Large intestine (tissue), 3 donors: ENCODE measurements around the gene DSPP. TPM values are rescaled to one million over a fixed set of nuclear protein-coding genes. Genes with fewer than 3 reads are reported as not detected.

Source experiments
- DNase-seq, 2 donors: peaks; one replicate each; pipeline versions ENCODE4 v3.0.0 to v3.0.0-alpha.2; 2013
- H3K27ac ChIP-seq: one replicate; pipeline ENCODE4 v1.5.1; 2013; ENCODE audit warnings: low read length
- H3K27me3 ChIP-seq: 2 replicates; pipeline ENCODE4 v1.6.1; 2013; ENCODE audit warnings: low read length; ENCODE audit not compliant: control insufficient read depth, insufficient read depth
- H3K36me3 ChIP-seq: 2 replicates; pipeline ENCODE4 v1.6.1; 2013; ENCODE audit warnings: low read length; ENCODE audit not compliant: control insufficient read depth, insufficient read depth
- H3K4me1 ChIP-seq: one replicate; pipeline ENCODE4 v1.6.1; 2013; ENCODE audit warnings: low read length; ENCODE audit not compliant: control insufficient read depth, insufficient read depth
- H3K4me3 ChIP-seq: one replicate; pipeline ENCODE4 v1.5.1; 2013; ENCODE audit warnings: low read length
- H3K9me3 ChIP-seq: one replicate; pipeline ENCODE4 v1.6.1; 2013; ENCODE audit warnings: mild to moderate bottlenecking, low read depth, low read length, moderate library complexity; ENCODE audit not compliant: control insufficient read depth
- WGBS: methylation state at CpG from one replicate; pipeline ENCODE4 v1.1.5; 2013; ENCODE audit warnings: low lambda C conversion rate; ENCODE audit not compliant: insufficient coverage; 5-methylcytosine and 5-hydroxymethylcytosine counted together
- polyA plus RNA-seq: library from polyadenylated mRNA; unstranded; fragments of 120-200 nt; gene quantifications from one replicate; pipeline ENCODE4 v1.2.1, GENCODE V29; 2013

The DSPP gene
- polyA plus RNA-seq, 1 donor: 0.01 TPM

DNA sequence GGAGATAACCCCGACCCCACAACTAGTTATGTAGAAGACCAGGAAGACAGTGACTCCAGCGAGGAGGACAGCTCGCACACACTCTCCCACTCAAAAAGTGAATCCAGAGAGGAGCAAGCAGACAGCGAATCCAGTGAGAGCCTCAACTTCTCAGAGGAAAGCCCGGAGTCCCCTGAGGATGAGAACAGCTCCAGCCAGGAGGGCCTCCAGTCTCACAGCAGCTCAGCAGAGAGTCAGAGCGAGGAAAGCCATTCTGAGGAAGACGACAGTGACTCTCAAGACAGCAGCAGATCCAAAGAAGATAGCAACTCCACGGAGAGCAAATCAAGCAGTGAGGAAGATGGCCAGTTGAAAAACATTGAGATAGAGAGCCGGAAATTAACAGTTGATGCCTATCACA is 54.5 kb downstream of the DSPP start:
- WGBS: 100% methylated on average over 2 of the region's 9 CpGs
- no peak overlapping the region for H3K4me3 ChIP-seq
- H3K9me3 ChIP-seq: no peaks in the 10 kb centered on the region
- H3K36me3 ChIP-seq: no peaks in the 10 kb centered on the region
- no peaks in the 10 kb centered on the region for H3K4me1 ChIP-seq
- DNase-seq: no peak
- no peak overlapping the region for H3K27ac ChIP-seq
- no peaks in the 10 kb centered on the region for H3K27me3 ChIP-seq

Other genes with a start within 250 kb of the DSPP start
- 235 TPM for gene HSD17B11, start 217.3 kb upstream of the DSPP start, polyA plus RNA-seq
- 71.8 TPM for gene NUDT9, start 186.0 kb upstream of the DSPP start, polyA plus RNA-seq
- 154 TPM for gene SPARCL1, start 79.2 kb upstream of the DSPP start, polyA plus RNA-seq
- gene DMP1, start 41.8 kb downstream of the DSPP start, polyA plus RNA-seq: not detected
- 0.03 TPM for gene IBSP, start 191.0 kb downstream of the DSPP start, polyA plus RNA-seq
- not detected for gene MEPE, start 224.4 kb downstream of the DSPP start, polyA plus RNA-seq